Embryonic facial prominence (tissue), 1 donor: Measurements from ENCODE around the gene DKC1.
"Not testable (repeated sequence)": the region's sequence is repeated elsewhere in the genome, so short reads cannot be mapped to it uniquely, and the experiment has no call there.

Experiments
- DNase-seq: peaks from one replicate; pipeline ENCODE4 v3.0.0-alpha.2; 2016; ENCODE audit errors: extremely low spot score

DKC1 gene

GRCh38 chrX:154791939-154792338 lies 29.3 kb downstream of the DKC1 start:
- no peak for DNase-seq

GRCh38 chrX:154793084-154793795 lies 30.6 kb downstream of the DKC1 start:
- no peak for DNase-seq

- DNase-seq: no peak
Observed at GRCh38 chrX:154795016-154795415, 32.4 kb downstream of the DKC1 start.

- no peak for DNase-seq
Observed at GRCh38 chrX:154797006-154797405, 34.3 kb downstream of the DKC1 start.

GRCh38 chrX:154799556-154800348 lies 37.1 kb downstream of the DKC1 start:
- no peak for DNase-seq

GRCh38 chrX:154800478-154801210 lies 38.0 kb downstream of the DKC1 start:
- DNase-seq: no peak

- DNase-seq: no peak
Observed at GRCh38 chrX:154802947-154803346, 40.3 kb downstream of the DKC1 start.

GRCh38 chrX:154804261-154804956 lies 41.7 kb downstream of the DKC1 start:
- DNase-seq: no peak

- peak; percentile 7 for DNase-seq
Observed at GRCh38 chrX:154804957-154805695, 42.5 kb downstream of the DKC1 start, which contains the start of gene MPP1. TSS of gene MPP1 (minus strand) at chrX:154805485. CDS start at chrX:154805373, 112 bp downstream.

GRCh38 chrX:154805696-154806091 lies 43.0 kb downstream of the DKC1 start:
- no peak for DNase-seq

- no peak for DNase-seq
Observed at GRCh38 chrX:154806837-154807501, 44.3 kb downstream of the DKC1 start.

- no peak for DNase-seq
Observed at GRCh38 chrX:154809939-154810665, 47.4 kb downstream of the DKC1 start.

- no peak for DNase-seq
Observed at GRCh38 chrX:154812341-154813101, 49.9 kb downstream of the DKC1 start.

- no peak for DNase-seq
Observed at GRCh38 chrX:154813801-154814200, 51.1 kb downstream of the DKC1 start.

GRCh38 chrX:154815274-154815818 lies 52.7 kb downstream of the DKC1 start:
- DNase-seq: no peak

- not testable (repeated sequence) for DNase-seq
Observed at GRCh38 chrX:154816326-154816898, 53.7 kb downstream of the DKC1 start.

GRCh38 chrX:154817048-154817618 lies 54.5 kb downstream of the DKC1 start:
- DNase-seq: not testable (repeated sequence)
